ENCODE data around the gene DYNC1H1. TPM values are rescaled to one million over a fixed set of nuclear protein-coding genes. Genes with fewer than 3 reads are reported as not detected.

Gene DYNC1H1
- total RNA-seq, 2 experiments from 2014 or later = 209 to 291 TPM

DNA sequence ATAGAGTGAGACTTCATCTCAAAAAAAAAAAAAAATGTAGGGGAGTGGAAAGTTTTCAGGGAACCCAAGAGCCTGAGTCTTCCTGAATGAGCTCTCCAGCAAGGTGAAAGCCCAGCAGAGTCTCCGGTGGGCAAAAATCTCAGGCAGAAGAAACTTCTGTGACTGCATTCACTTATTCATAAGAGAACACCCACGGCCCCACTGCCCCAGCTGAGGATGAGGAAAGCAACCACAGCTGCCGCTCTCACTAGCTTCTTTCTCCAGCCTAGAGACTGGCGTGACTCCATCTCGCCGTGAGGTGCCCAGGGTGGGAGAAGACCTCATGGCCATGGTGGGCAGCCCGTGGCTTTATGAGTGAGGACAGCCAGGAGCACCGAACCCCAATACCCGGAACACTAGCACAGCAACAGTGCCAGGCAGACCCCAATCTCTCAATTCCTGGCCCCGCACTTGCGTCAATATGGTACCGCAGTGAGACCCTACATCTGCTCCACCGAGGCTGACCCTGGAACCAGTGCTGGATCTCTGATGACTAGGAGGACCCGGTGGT, 29.7 kb upstream of the DYNC1H1 start:
- Histone ChIP-seq H2AFZ (ENCODE audit: low read length) (no peak overlapping the region), H3K79me2 (ENCODE audit: insufficient read depth, low read depth, low read length) (no peaks in the 10 kb centered on the region), H3K4me3 (ENCODE audit: low read depth, low read length, poor library complexity, severe bottlenecking) (no peak overlapping the region), H4K20me1 (ENCODE audit: insufficient read depth, low read length) (no peaks in the 10 kb centered on the region), H3K9me3 (ENCODE audit: low read length) (no peaks in the 10 kb centered on the region), H3K36me3 (ENCODE audit: insufficient read depth, low read length) (no peaks in the 10 kb centered on the region), H3K4me2 (ENCODE audit: low read length) (no peak overlapping the region), H3K9me2 (ENCODE audit: insufficient read depth, low read length) (no peaks in the 10 kb centered on the region), H3K27ac (ENCODE audit: low read depth, low read length, poor library complexity, severe bottlenecking) (no peak overlapping the region), H3K4me1 (ENCODE audit: insufficient read depth, low read length, poor library complexity, severe bottlenecking) (no peaks in the 10 kb centered on the region)
- intact Hi-C loops (cut with micrococcal nuclease; ENCODE audit: unreplicated experiment) = no loop called here
- TF ChIP-seq CTCF (conservative IDR thresholded peaks at IDR 0.05; ENCODE audit: low read length) (no peak), EZH2phosphoT487 (IDR thresholded peaks at IDR 0.05; ENCODE audit: borderline replicate concordance, low read depth, low read length) (no peak)
- ChIA-PET POLR2A (interaction anchor here (1.1 kb wide), 1 partner anchor 13 kb away, joined by 3 read pairs; no protein-coding TSS in a partner anchor), CTCF (ENCODE audit: unreplicated experiment) (no interaction called here)
- no TSS peak for BruUV-seq (replicated peaks)
- no peak for DNase-seq (ENCODE audit: low spot score)

GRCh38 chr14:101937926-101938767, 26.2 kb upstream of the DYNC1H1 start:
- H3K4me3 ChIP-seq (ENCODE audit: low read depth, low read length, poor library complexity, severe bottlenecking) = no peak overlapping the region
- CTCF ChIA-PET (ENCODE audit: unreplicated experiment) = no interaction called here
- no peak overlapping the region for H2AFZ ChIP-seq (ENCODE audit: low read length)
- no peaks in the 10 kb centered on the region for H4K20me1 ChIP-seq (ENCODE audit: insufficient read depth, low read length)
- H3K4me2 ChIP-seq (ENCODE audit: low read length) = no peak overlapping the region
- no peaks in the 10 kb centered on the region for H3K4me1 ChIP-seq (ENCODE audit: insufficient read depth, low read length, poor library complexity, severe bottlenecking)
- intact Hi-C loops (cut with micrococcal nuclease; ENCODE audit: unreplicated experiment) = no loop called here
- no peaks in the 10 kb centered on the region for H3K9me3 ChIP-seq (ENCODE audit: low read length)
- POLR2A ChIA-PET = no interaction called here
- no peak for DNase-seq (ENCODE audit: low spot score)
- no peak overlapping the region for H3K27ac ChIP-seq (ENCODE audit: low read depth, low read length, poor library complexity, severe bottlenecking)
- no peaks in the 10 kb centered on the region for H3K79me2 ChIP-seq (ENCODE audit: insufficient read depth, low read depth, low read length)
- no peaks in the 10 kb centered on the region for H3K9me2 ChIP-seq (ENCODE audit: insufficient read depth, low read length)
- no TSS peak for BruUV-seq (replicated peaks)
- no peak for TF ChIP-seq EZH2phosphoT487 (IDR thresholded peaks at IDR 0.05; ENCODE audit: borderline replicate concordance, low read depth, low read length)
- TF ChIP-seq CTCF (conservative IDR thresholded peaks at IDR 0.05; ENCODE audit: low read length) = no peak
- no peaks in the 10 kb centered on the region for H3K36me3 ChIP-seq (ENCODE audit: insufficient read depth, low read length)

DNA sequence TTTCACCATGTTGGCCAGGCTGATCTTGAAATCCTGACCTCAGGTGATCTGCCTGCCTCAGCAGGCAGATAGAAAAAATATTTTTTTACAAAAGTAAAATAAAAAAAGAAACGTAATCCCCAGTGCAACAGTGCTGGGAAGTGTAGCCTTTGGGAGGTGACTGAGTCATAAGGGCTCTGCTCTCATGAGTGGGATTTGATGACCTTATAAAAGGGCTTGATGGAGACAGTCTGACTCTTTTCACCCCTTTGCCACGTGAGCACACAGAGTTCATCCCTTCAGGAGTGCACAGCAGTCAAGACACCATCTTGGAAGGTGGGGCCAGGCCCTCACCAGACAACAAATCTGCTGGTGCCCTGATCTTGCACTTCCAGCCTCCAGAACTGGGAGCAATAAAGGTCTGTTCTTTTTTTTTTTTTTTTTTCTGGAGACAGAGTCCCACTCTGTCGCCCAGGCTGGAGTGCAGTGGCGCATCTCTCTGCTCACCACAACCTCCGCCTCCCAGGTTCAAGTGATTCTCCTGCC, 24.7 kb upstream of the DYNC1H1 start:
- no TSS peak for BruUV-seq (replicated peaks)
- Histone ChIP-seq H3K9me2 (ENCODE audit: insufficient read depth, low read length) (no peaks in the 10 kb centered on the region), H3K4me3 (ENCODE audit: low read depth, low read length, poor library complexity, severe bottlenecking) (no peak overlapping the region), H3K4me2 (ENCODE audit: low read length) (no peak overlapping the region), H3K9me3 (ENCODE audit: low read length) (no peaks in the 10 kb centered on the region), H4K20me1 (ENCODE audit: insufficient read depth, low read length) (no peaks in the 10 kb centered on the region), H3K27ac (ENCODE audit: low read depth, low read length, poor library complexity, severe bottlenecking) (no peak overlapping the region), H3K79me2 (ENCODE audit: insufficient read depth, low read depth, low read length) (no peaks in the 10 kb centered on the region), H2AFZ (ENCODE audit: low read length) (no peak overlapping the region), H3K4me1 (ENCODE audit: insufficient read depth, low read length, poor library complexity, severe bottlenecking) (no peaks in the 10 kb centered on the region), H3K36me3 (ENCODE audit: insufficient read depth, low read length) (no peaks in the 10 kb centered on the region)
- TF ChIP-seq EZH2phosphoT487 (IDR thresholded peaks at IDR 0.05; ENCODE audit: borderline replicate concordance, low read depth, low read length) (no peak), CTCF (conservative IDR thresholded peaks at IDR 0.05; ENCODE audit: low read length) (no peak)
- intact Hi-C loops (cut with micrococcal nuclease; ENCODE audit: unreplicated experiment) = no loop called here
- DNase-seq (ENCODE audit: low spot score) = no peak
- POLR2A ChIA-PET = no interaction called here
- CTCF ChIA-PET (ENCODE audit: unreplicated experiment) = no interaction called here

Measured in OCI-LY7 (cell line).